HPDE6-E6E7 (cell line): ENCODE data around the gene TARS1.
A peak's percentile ranks its signal among the peaks of the same experiment; 100 is the strongest.

Source experiments
- DNase-seq: peaks from one replicate; pipeline ENCODE4 v3.0.0; 2011; ENCODE audit warnings: missing footprints; ENCODE audit errors: extremely low spot score

TARS1 gene

DNA sequence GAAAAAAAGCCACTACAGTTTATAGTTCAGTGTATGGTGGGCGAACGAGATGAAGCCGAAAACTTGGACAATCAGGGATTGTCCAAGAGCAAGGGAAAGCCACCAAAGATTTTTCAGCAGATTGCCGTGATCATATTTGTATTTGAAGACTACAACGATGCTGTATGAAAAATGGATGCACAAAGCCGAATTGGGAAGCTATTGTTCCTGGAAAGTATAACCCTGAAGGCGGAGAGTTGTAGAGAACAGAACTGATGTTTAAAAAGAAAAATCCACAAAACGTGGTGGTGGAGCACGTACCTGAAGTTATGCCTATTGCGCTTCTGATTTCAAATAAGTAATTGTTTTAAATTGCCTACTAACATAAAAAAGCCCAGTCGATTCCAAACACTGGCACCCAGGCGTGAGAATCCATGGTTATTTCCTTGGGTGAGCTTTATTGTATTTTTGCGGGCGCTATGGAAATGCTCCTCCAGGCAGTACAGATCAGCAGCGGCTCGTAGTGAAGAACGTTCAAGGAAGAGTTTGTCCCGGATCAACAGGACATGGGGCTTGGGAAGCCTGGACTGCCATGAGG lies 772 bp upstream of the TARS1 start:
- DNase-seq = no peak

GRCh38 chr5:33441241-33442177 lies 744 bp downstream of the TARS1 start:
- peak; percentile 32 for DNase-seq

GRCh38 chr5:33444542-33444941 lies 3.8 kb downstream of the TARS1 start:
- no peak for DNase-seq

- DNase-seq = no peak
Observed at GRCh38 chr5:33445798-33446197, 5.0 kb downstream of the TARS1 start.

GRCh38 chr5:33448118-33448517 lies 7.4 kb downstream of the TARS1 start:
- DNase-seq = no peak

- DNase-seq = no peak
Observed at GRCh38 chr5:33457126-33457525, 16.4 kb downstream of the TARS1 start.

GRCh38 chr5:33457817-33458216 lies 17.1 kb downstream of the TARS1 start:
- no peak for DNase-seq

DNA sequence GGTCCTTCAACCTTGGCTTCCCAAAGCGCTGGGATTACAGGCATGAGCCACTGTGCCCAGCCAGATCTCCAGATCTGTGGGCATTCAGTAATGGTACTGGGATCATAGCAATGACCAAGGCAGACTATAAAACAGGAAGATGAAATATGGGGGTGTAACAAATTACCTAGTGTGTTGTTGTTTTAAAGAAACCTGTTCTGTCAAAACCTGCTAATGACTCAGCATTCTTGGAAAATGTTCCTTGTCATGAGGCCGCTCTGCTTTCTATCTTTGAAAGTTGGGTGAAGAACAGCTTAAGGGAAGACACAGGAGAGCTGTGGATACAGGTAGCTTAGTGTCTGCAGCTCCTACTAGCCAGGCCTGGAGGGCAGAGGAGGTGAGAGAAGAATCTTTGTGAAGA lies 19.4 kb downstream of the TARS1 start:
- DNase-seq = no peak

DNA sequence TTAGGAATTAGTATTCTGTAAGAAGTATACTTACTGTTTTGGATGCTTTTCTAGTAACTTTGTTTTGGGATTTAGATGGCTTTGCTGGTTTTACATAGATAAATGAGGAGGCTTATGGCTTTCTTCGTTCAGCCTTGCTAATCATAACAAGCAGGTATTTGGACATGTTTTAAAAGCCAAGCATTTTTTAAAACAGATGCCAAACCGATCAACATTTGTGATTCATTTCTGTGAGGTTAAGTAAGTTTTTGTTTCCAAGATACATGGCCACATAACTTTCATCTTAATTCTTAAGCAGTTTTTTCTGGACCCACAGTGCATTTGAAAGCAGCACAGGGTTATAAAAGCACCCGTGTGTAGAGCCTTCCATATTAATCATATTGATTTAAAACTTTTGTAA lies 21.7 kb downstream of the TARS1 start:
- DNase-seq = no peak

DNA sequence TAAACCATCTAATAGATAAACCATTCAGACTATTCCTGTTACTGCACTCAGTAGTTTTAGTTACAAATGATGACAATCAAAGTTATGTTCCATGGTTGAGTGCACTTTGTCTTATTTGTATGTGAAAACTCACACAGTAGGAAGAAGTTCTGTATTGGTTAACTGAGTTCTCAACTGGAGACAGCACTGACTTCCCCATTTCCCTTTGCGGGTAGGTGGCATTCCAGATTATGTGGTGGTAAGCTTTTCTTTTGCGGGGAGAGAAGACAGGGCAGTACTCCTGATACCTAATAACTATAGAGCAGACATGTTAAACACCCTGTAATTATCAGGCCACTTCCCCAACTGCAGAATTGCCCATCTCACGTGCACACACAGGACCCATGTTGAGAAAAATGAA lies 24.4 kb downstream of the TARS1 start:
- no peak for DNase-seq

- DNase-seq = no peak
Observed at GRCh38 chr5:33468775-33469435, 28.1 kb downstream of the TARS1 start.

DNA sequence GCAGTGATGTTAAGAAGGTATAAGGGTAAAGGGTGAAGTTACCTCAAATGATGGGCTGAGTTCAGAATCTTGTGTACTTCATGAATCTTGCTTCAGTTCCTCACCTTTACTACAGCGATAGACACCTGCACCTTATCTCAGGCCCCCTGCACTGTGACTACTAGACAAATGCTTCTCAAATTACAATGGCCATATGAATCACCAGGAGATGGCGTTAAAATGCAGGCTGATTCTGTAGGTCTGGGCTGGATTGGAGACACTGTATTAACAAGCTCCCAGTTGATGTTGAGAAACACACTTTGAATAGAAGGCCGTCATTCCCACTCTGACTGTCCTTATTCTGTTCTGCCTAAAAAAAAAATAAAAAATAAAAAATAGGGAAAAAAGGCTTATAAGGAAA lies 29.8 kb downstream of the TARS1 start:
- DNase-seq = no peak

GRCh38 chr5:33472805-33473409 lies 32.1 kb downstream of the TARS1 start:
- no peak for DNase-seq

DNA sequence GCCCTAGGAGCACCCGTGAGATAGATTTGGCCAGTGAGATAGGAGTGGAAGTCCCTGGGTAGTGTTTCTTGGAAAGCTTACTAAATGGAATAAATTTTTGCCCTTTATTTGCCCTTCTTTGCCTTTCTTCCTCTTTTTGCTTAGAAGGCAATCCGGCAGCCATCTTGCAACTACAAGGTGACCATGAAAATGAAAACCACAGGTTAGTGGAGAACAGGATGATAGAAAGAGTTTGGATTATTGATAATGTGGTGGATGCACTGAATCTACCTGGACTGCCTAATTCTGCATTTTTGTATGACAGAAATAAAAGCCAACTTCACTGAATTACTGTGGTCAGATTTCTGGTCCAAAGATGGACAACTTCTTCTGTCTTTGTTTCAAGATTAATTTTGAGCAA lies 33.2 kb downstream of the TARS1 start:
- no peak for DNase-seq

DNA sequence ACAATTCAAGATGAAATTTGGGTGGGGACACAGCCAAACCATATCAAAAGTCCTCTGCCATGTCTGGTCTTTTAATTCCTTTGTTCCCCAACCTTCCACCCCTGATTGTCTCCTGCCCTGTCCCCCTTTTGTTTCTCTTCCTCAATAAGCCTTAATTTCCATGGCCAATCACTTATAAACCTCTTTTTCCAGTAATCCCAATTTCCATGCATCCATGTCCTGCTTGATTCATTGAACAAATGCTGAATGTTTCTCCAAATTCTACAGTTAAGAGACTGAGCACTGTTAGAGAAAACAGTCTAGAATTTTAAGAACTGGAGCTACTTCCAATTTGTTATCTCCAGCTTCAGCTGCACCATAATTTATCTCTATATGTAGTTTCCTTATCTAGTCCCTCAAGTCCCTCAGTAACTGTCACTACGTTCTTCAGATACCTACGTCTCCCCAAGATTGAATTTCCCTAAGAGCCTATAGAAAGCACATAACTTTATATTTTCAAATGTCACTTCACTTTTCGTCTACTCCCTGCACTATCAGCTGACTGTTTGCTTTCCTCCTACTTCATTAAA lies 34.2 kb downstream of the TARS1 start:
- no peak for DNase-seq

GRCh38 chr5:33475706-33476105 lies 34.9 kb downstream of the TARS1 start:
- DNase-seq = no peak

DNA sequence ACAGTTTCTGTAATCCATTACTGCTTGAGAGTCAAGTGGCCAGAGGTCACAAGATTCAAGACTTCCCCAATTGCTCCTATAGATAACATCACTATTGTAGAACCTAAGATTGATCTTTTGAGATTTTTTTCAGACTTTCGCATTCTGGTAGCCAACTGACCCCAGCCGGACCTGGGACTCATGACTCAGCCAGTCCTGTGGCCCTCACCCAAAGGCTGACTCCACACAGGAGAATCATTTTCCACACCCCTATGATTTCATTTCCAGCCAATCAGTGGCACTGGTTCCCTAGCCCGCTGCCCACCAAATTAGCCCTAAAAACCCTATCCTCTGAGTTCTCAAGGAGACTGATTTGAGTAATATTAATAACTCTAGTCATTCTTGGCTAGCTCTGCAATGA lies 36.2 kb downstream of the TARS1 start:
- no peak for DNase-seq

DNA sequence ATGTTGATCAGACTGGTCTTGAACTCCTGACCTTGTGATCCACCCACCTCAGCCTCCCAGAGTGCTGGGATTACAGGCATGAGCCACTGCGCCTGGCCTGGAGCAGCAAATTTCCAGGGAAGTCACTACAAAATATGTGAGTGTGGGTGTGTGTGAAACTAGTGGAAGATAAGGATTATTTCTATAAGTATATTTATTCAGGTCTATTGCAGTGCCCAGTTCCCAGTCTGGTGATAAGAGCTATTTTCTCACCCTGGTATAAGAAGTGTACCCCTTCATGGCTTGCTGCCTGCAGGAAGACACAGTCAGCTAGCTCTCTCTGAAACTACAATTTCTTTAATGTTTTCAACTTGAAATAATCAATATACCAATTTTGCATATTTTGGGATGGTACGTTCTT lies 37.1 kb downstream of the TARS1 start:
- DNase-seq = no peak

DNA sequence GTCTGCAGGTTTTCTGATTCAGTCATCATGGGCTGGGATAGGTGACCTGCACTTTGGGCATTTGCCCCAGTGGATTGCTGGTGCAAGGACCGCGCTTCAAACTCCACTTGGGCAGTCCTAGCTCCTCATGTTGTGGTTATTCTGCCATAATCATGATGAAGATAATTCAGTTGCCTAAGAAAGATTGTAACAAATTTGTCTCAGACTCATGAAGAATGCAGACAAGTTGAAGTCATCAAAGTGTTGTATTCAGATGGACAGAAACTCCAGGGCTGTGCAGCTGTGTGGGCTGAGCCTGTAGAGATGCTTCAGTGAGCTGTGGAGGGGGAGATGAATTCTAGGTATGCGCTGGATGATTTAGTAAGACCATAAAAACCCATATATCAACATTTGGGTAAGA lies 38.5 kb downstream of the TARS1 start:
- no peak for DNase-seq

DNA sequence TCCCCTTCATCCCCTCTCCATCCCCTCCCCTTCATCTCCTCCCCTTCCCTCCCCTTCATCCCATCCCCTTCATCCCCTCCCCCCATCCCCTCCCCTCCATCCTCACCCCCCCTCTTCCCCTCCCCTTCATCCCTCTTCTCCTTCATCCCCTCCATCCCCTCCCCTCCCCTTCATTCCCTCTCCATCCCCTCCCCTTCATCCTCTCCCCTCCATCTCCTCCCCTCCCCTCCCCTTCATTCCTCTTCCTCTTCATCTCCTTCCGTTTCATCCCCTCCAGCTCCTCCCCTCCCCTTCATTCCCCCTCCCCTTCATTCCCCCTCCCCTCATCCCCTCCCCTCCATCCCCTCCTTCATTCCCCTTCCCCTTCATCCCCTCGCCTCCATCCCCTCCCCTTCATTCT lies 40.1 kb downstream of the TARS1 start:
- DNase-seq = no peak

DNA sequence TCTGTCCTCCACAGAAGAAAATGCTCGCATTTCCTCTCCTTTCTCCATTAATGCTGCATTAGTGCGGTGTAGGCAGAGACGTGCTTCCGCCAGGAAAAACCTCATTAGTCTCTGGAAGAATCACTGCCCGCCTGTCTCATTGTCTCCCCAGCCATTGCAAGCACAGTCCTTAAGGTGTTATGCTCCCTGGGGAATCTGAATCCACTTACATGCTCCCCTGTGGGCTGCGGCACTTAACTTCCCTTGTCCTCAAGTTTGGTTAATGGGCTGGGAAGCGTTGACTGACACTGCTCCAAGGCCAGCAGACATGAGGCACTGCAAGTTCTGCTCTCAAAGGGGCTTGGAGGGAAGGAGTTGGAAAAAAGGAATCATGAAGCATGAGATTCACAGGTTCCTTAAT lies 41.6 kb downstream of the TARS1 start:
- DNase-seq = no peak

- DNase-seq = no peak
Observed at GRCh38 chr5:33487236-33487635, 46.5 kb downstream of the TARS1 start.
